GM19455 (cell line): ENCODE results near the gene ARID2.

Source experiments
- ATAC-seq: cut with Tn5 transposase; IDR thresholded peaks from one replicate; pipeline ENCODE4 v1.9.1; 2021; ENCODE audit not compliant: unreplicated experiment

Gene ARID2

DNA sequence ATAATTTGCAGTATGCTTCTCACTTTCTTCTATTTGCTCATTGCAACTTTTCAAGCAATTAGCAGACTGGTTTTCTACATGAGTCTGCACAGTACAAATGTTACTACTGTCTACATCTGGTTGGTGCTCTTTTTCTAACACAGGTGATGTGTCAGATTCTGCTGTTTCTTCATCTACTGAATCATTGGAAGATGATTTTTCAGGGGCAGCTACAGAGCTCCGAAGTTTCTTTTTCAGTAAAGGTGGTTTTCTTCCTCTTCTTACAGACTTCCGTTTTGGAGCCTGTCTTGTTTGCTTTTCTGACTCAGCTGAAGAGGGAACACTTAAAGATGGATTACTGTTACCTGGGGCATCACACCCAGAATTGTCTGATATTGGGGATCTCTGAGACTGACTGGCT, 198.8 kb downstream of the ARID2 start:
- no peak for ATAC-seq

DNA sequence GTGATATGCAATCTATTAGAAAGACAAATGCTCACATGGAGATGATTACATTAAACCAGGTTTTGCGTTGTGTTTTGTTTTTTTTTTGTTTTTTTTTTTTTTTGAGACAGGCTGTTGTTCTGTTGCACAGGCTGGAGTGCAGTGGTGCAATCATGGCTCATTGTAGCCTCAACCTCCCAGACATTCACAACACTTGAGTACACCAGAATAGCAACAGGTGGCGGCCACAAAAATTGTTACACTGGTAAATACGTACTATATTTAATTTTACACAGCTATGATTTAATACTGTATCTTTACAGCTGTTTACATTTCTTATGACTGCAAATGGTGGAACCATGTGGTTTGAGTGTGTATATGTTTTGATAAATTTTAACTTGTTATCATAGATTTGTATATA, 200.9 kb downstream of the ARID2 start:
- ATAC-seq: no peak

DNA sequence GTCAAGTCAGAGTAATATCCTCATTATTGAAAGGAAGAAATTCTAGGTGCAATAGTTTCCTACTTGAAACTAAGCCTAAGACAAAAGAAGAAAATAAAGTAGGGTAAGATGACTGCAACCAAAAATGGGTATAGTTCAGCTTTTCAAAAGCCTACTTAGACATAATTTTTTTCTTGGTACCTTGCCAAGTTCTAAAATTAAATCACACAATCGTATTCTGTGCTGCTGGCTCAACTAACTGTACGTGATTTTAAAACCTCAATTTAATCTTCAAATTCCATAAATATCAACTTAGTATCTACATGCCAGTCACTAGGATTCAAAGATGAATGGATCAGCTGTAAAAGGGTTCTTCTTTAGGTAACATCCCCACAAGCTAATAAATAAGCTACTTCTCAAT, 204.0 kb downstream of the ARID2 start:
- no peak for ATAC-seq

DNA sequence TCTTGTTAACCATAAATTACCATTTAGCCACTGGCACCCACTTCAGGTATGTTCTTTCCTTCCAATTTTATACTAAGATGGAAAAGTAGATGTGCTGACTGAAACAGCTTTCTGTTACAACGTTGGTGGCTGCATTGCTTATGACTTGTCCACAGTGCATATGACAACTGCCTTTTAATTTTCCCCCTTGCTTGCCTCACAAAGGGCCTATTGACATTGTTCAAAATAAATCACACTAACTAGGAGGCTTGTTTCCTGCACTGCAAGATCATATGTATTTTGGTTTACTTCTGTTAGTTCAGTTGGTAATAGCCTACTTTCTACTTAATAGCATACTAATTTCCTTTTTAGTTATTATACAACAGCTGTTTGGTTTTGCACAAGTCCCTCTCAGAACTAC, 205.4 kb downstream of the ARID2 start:
- ATAC-seq: no peak

DNA sequence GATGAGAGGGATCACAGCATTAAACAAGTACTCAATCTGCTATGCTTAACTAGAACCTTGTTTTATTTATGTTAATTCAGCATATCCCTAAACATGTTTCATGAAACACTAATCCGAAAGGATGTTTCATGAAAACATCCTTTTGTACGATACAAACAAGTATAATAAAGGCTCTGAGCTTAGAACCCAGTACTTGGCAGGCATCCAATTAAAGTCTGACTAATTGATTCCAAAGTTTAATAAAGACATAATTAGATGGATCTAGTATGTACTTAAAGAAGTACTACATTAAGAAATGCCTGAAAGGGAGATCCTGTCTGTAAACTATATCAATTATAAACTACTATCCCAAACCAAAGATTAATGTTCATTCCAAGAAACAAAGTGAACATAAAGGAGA, 209.1 kb downstream of the ARID2 start:
- no peak for ATAC-seq

DNA sequence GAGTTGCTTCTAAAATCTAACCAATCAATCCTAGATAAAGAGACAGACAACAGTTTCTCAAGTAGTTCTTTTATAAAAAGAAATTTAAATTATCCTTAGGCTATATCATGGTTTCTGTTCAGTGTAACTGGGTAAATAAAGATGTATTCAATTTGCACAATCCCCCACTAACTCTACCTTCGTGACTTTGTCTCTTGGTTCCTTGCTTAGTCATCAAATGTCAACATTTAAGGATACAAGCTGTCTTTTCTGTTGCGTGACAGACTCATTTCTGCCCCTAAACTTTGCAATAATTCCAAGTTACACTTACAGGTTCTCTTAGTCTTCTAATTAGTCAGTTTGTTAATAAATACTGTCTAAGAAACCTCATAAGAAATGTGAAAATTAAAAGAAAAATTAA, 210.3 kb downstream of the ARID2 start:
- ATAC-seq: no peak

DNA sequence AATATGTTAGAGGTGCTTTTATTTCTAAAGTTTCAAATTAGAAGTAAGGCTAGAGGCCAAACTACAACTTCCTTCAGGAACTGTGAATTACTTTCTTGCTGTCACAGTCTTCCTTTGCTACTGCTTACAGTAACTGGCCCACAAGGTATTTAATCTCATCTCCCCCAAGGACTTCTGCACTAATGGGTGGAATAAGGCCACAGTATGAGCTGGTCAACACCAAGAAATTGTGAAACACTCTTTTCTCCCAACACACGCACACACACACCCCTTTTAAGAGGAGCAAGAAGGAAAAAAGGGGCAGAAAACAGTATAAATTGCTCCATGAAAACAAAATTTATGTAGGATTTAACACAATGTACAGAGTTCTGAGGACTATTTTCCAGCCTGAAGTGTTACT, 215.3 kb downstream of the ARID2 start:
- ATAC-seq: no peak

DNA sequence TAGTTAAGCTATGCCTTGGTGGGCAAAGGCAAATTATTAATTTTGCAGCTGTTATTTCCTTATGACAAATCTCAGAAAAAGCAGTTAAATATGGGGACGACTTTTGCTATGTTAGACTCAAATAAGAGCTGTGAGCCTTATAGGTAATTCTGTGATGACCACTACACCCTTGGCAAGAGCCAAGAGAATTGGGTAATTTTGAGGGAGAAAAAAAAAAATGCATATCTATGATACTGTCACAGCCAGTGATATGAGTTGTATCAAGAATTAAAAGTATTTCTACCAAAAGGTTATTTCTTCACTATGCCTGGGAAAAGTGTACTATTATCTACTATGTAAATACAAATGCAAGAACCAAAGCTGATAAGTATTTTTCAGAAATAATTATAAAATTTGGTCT, 216.9 kb downstream of the ARID2 start:
- ATAC-seq: no peak

DNA sequence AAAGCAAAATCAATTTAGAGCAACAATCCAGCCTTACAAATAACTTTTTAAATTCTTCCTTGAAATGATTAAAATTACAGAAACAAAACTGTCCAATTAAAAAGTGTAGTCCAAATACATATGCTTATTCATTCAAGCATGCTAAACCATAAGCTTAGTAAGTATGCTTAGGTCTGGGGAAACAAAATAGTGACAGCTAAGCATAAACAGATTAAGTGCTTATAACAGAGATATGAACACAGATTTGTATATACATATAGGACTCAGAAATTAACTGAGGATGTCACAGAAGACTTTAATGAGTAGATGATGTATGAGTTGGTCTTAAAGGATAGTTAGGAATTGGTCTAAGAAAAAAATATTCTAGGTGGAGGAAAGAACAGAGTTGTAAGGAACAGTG, 219.0 kb downstream of the ARID2 start:
- ATAC-seq: no peak
